Sigmoid colon (tissue), 3 donors: ENCODE data around the gene XPA.
"Not testable (repeated sequence)": the region's sequence is repeated elsewhere in the genome, so short reads cannot be mapped to it uniquely, and the experiment has no call there.

ENCODE experiments used
- POLR2A ChIP-seq, 2 donors: fragments of 450-650 bp; IDR thresholded peaks; one replicate each; pipeline ENCODE4 v1.6.1; 2016; ENCODE audit warnings: antibody characterized with exemption in 2 of 2, mild to moderate bottlenecking in 2 of 2, moderate library complexity in 2 of 2
- TF ChIP-seq, protein P1 (sequence below), 4 experiments: fragments of 450-650 bp in 3 of 4; fragments of 200-600 bp in 1 of 4; IDR thresholded peaks; one replicate each; pipeline ENCODE4 v1.5.1; 2016 to 2019; ENCODE audit warnings: antibody characterized with exemption in 4 of 4, mild to moderate bottlenecking in 3 of 4, moderate library complexity in 2 of 4

GRCh38 chr9:97699281-97699680 lies 2.1 kb upstream of the XPA start:
- TF ChIP-seq, protein P1, sequence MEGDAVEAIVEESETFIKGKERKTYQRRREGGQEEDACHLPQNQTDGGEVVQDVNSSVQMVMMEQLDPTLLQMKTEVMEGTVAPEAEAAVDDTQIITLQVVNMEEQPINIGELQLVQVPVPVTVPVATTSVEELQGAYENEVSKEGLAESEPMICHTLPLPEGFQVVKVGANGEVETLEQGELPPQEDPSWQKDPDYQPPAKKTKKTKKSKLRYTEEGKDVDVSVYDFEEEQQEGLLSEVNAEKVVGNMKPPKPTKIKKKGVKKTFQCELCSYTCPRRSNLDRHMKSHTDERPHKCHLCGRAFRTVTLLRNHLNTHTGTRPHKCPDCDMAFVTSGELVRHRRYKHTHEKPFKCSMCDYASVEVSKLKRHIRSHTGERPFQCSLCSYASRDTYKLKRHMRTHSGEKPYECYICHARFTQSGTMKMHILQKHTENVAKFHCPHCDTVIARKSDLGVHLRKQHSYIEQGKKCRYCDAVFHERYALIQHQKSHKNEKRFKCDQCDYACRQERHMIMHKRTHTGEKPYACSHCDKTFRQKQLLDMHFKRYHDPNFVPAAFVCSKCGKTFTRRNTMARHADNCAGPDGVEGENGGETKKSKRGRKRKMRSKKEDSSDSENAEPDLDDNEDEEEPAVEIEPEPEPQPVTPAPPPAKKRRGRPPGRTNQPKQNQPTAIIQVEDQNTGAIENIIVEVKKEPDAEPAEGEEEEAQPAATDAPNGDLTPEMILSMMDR (IDR thresholded peaks at IDR 0.05), result not testable (repeated sequence)
- not testable (repeated sequence) for TF ChIP-seq POLR2A (IDR thresholded peaks at IDR 0.05)
